GM21825 (cell line): ENCODE results near the gene ELL3.
A peak's percentile ranks its signal among the peaks of the same experiment; 100 is the strongest.

Experiments
- ATAC-seq: cut with Tn5 transposase; IDR thresholded peaks from one replicate; pipeline ENCODE4 v1.9.1; 2021; ENCODE audit warnings: mild to moderate bottlenecking, moderate library complexity; ENCODE audit not compliant: unreplicated experiment

The ELL3 gene

GRCh38 chr15:43792761-43793476 lies 16.2 kb upstream of the ELL3 start:
- ATAC-seq: no peak

GRCh38 chr15:43791993-43792760 lies 15.4 kb upstream of the ELL3 start, which contains the start of gene SERF2:
Gene SERF2, plus strand, starts transcription at chr15:43792320. Its CDS starts 57 bp downstream, at chr15:43792377.
- ATAC-seq: peak; percentile 79

- no peak for ATAC-seq
These were observed 12.6 kb upstream of the ELL3 start for GRCh38 chr15:43789409-43789808.

GRCh38 chr15:43779016-43779415 lies 2.2 kb upstream of the ELL3 start:
- no peak for ATAC-seq

DNA sequence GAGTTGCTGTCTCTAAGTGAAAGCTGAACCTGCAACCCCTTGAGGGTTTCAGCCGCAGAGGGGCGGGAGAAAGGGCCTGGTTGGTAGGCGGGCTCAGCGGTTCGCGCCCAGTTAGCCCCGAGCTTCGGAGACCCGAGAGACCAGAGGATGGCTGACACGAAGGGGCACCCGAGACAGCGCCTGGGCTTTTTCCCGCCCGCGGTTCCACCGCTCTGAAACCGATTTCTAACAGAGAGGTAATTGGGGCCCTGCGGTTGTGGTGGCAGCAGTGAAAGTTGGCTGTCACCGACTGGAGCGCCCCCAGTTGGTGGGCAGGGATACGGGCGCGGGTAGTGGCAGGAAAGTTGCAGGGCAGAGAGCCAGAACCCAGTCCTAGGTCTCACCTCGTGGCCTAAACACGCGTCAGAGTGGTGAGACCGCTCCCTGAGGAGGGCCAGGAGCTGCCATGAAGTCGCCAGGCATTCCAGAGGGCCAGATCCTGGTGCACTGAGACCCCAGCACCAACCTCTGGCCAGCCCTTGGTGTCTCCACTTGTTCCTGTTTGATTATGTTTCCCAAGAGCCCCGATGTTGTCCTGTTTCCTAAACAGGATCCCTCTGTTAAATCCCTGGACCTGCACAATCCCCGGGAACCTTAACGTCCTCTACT lies 625 bp upstream of the ELL3 start:
- ATAC-seq: peak; percentile 51

- ATAC-seq: peak; percentile 63
These were observed 557 bp downstream of the ELL3 start for GRCh38 chr15:43776101-43776717.

GRCh38 chr15:43775411-43775965 lies 1.3 kb downstream of the ELL3 start:
- ATAC-seq: no peak

- no peak for ATAC-seq
These were observed 2.7 kb downstream of the ELL3 start for GRCh38 chr15:43774062-43774461.

- ATAC-seq: no peak
These were observed 4.1 kb downstream of the ELL3 start for GRCh38 chr15:43772624-43773023.

DNA sequence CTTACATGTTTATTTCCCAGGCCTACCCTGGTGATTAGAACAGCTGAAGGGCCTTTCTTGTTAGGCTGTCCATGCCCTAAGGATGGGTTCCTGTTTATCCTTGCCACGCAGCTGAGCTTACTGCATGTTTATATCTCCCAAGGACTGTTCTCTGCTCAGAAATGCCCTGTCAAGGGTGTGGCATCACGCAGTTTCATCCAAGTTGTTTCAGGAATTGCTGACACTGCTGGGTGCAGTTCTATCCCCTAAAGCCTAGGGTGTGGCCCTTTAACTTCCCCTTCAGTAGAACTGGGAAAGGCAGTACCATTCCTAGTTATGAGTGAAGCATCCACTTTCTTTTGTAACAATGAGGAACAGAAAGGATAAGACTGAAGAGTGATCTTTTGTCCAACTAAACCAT lies 5.0 kb downstream of the ELL3 start:
- no peak for ATAC-seq

GRCh38 chr15:43769584-43770228 lies 7.1 kb downstream of the ELL3 start:
- no peak for ATAC-seq

GRCh38 chr15:43763819-43764446 lies 12.8 kb downstream of the ELL3 start:
- no peak for ATAC-seq

DNA sequence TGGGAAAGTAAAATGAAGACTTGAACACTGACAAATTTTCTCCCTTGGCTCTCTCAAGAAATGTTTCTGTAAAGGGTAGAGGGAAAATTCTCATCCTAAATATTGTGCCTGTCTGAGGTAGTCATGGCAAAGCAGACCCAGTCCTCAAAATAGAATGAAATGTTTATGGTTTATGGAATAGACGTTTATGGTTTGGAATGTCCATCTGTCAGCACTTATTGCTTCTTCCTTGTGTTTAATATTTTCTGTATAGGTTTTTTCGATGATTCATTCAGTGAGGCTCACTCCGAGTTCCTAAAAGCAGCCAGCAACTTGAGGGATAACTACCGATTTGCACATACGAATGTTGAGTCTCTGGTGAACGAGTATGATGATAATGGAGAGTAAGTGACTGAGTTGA lies 13.9 kb downstream of the ELL3 start:
- no peak for ATAC-seq

- no peak for ATAC-seq
These were observed 24.9 kb downstream of the ELL3 start for GRCh38 chr15:43751885-43752284.

DNA sequence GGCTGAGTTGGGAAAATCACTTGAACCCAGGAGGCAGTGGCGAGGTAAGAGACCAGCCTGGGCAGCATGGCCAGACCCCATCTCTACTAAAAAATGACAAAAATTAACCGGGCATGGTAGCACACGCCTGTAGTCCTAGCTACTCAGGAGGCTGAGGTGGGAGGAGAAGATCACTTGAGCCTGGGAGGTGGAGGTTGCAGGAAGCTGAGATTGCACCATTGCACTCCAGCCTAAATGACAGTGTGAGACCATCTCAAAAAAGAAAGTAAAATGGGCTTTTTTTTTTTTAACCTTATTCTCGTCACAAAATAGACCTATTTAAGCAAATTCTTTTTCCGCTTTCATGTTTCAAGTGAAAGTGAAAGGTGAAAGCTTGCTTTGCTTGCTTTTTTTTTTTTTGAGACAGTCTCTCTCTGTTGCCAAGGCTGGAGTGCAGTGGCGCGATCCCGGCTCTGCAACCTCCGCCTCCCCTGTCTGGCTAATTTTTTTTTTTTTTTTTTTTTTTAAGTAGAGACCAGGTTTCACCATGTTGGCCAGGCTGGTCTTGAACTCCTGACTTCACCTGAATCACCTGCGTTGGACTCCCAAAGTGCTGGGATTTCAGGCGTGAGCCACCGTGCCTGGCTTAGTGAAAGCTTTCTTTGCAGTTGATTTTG lies 26.9 kb downstream of the ELL3 start:
- ATAC-seq: peak; percentile 36

DNA sequence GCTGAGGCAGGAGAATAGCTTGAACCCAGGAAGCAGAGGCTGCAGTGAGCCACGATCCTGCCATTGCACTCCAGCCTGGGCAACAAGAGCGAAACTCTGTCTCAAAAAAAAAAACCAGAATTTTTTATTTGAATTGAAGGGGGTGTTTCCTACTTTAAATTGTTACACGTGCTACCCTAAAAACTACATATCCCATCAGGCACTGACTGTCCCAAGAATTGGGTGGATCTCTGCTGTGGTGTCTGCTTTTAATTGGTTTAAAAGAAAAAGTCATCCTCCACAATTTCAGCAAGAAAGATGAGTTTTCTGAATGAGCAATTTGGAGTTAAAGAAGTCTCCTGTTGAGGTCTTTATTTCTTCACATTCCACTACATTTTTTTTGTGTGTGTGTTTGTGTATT lies 28.4 kb downstream of the ELL3 start:
- ATAC-seq: no peak

GRCh38 chr15:43746903-43747309 lies 29.9 kb downstream of the ELL3 start:
- peak; percentile 16 for ATAC-seq

DNA sequence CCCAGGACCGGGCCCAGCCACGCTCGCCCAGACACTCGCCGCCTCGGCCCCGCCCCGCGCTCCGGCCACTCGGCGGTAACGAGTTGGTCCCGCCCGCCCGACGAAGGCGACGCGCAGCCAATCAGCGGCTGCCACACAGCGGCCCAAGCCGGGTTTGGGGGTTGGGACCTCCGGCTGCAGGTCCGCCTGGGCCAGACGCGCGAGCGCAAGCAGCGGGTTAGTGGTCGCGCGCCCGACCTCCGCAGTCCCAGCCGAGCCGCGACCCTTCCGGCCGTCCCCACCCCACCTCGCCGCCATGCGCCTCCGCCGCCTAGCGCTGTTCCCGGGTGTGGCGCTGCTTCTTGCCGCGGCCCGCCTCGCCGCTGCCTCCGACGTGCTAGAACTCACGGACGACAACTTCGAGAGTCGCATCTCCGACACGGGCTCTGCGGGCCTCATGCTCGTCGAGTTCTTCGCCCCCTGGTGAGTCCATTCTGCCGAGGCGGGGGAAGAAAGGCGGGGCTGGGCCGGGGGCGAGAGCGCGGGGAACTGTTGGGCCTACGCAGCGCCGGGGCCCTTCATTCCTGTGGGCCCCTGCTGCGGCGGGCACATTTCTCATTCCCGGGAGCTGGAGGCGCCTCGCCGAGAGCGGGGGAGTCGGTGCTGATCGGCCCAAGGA lies 30.4 kb downstream of the ELL3 start, which contains the start of gene PDIA3:
Gene PDIA3, plus strand, starts transcription at position 194 of the 658 bp plus-strand sequence. Its CDS starts 102 bp downstream, at position 296.
- ATAC-seq: peak; percentile 71

GRCh38 chr15:43735416-43735815 lies 41.4 kb downstream of the ELL3 start:
- ATAC-seq: no peak
